ENCODE data around the gene HSDL2.

HSDL2 gene

DNA sequence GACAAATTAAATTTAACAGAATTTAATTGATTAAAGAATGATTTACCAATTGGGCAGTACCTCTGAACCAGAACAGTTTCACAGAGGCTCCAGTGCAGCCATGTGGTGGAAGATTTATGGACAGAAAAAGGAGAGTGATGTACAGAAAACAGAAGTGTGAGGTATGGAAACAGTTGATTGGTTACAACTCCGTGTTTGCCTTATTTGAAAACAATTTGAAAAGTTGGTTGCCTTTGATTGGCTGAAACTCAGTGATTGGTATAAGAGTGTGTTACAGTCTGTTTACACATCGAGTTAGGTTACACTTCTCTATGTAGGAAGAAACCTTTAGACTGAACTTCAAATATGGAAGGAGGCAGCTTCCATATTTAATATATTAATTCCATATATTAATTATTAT is 136.9 kb downstream of the HSDL2 start:
- Histone ChIP-seq H4K8ac (ENCODE audit: low read length) (no peak overlapping the region), H3K9ac (ENCODE audit: low read length) (no peak overlapping the region), H3K4me3 (ENCODE audit: insufficient read depth in 1 of 2, low read depth in 1 of 2, low read length in 2 of 2) (no peak overlapping the region), H2BK12ac (ENCODE audit: low read length in 2 of 2) (no peak overlapping the region), H3K27me3 (ENCODE audit: control insufficient read depth in 1 of 2, insufficient read depth in 1 of 2, low read length in 2 of 2) (no peaks in the 10 kb centered on the region), H2AK5ac (ENCODE audit: low read length, severe bottlenecking) (no peak overlapping the region), H3K4ac (ENCODE audit: low read depth in 1 of 2, low read length in 2 of 2) (no peak overlapping the region), H3K4me2 (ENCODE audit: low read length, poor library complexity, severe bottlenecking) (no peak overlapping the region), H3K23ac (ENCODE audit: low read length in 2 of 2) (no peak overlapping the region), H3K27ac (ENCODE audit: low read length, poor library complexity, severe bottlenecking) (no peak overlapping the region), H3K79me1 (replicated peaks; ENCODE audit: low read length, poor library complexity, severe bottlenecking) (peaks cover 2% of the 10 kb centered on the region), H3K18ac (ENCODE audit: low read depth in 1 of 2, low read length in 2 of 2) (no peak overlapping the region), H3K9me3 (ENCODE audit: control insufficient read depth, low read length) (no peaks in the 10 kb centered on the region), H3K36me3 (ENCODE audit: control insufficient read depth in 1 of 2, insufficient read depth in 2 of 2, low read depth in 1 of 2, low read length in 2 of 2) (no peaks in the 10 kb centered on the region), H4K91ac (ENCODE audit: low read length) (no peak overlapping the region), H2AFZ (ENCODE audit: low read depth, low read length) (no peak overlapping the region), H2BK5ac (ENCODE audit: low read depth, low read length, poor library complexity, severe bottlenecking) (no peak overlapping the region), H2BK15ac (ENCODE audit: low read depth, poor library complexity, severe bottlenecking) (no peak overlapping the region), H3K4me1 (ENCODE audit: control insufficient read depth, insufficient read depth, low read depth, low read length) (no peaks in the 10 kb centered on the region), H3K14ac (ENCODE audit: low read length in 2 of 2) (no peak overlapping the region), H2BK120ac (ENCODE audit: low read depth, low read length) (no peak overlapping the region)
- DNase-seq, result no peak
- 86% methylated on average over 2 of the region's 2 CpGs for WGBS

GRCh38 chr9:112520069-112520468 is 140.2 kb downstream of the HSDL2 start:
- Histone ChIP-seq H3K4ac (ENCODE audit: low read depth in 1 of 2, low read length in 2 of 2) (no peak overlapping the region), H2BK12ac (ENCODE audit: low read length in 2 of 2) (no peak overlapping the region), H3K9me3 (ENCODE audit: control insufficient read depth, low read length) (no peaks in the 10 kb centered on the region), H4K8ac (ENCODE audit: low read length) (no peak overlapping the region), H2BK15ac (ENCODE audit: low read depth, poor library complexity, severe bottlenecking) (no peak overlapping the region), H3K9ac (ENCODE audit: low read length) (no peak overlapping the region), H3K27me3 (ENCODE audit: control insufficient read depth in 1 of 2, insufficient read depth in 1 of 2, low read length in 2 of 2) (no peaks in the 10 kb centered on the region), H3K14ac (ENCODE audit: low read length in 2 of 2) (no peak overlapping the region), H3K79me1 (replicated peaks; ENCODE audit: low read length, poor library complexity, severe bottlenecking) (peaks cover 12% of the 10 kb centered on the region), H3K23ac (ENCODE audit: low read length in 2 of 2) (no peak overlapping the region), H4K91ac (ENCODE audit: low read length) (no peak overlapping the region), H3K27ac (ENCODE audit: low read length, poor library complexity, severe bottlenecking) (no peak overlapping the region), H3K4me2 (ENCODE audit: low read length, poor library complexity, severe bottlenecking) (no peak overlapping the region), H3K4me1 (ENCODE audit: control insufficient read depth, insufficient read depth, low read depth, low read length) (no peaks in the 10 kb centered on the region), H2BK120ac (ENCODE audit: low read depth, low read length) (no peak overlapping the region), H3K4me3 (ENCODE audit: insufficient read depth in 1 of 2, low read depth in 1 of 2, low read length in 2 of 2) (no peak overlapping the region), H3K18ac (ENCODE audit: low read depth in 1 of 2, low read length in 2 of 2) (no peak overlapping the region), H2AFZ (ENCODE audit: low read depth, low read length) (no peak overlapping the region), H2BK5ac (ENCODE audit: low read depth, low read length, poor library complexity, severe bottlenecking) (no peak overlapping the region), H2AK5ac (ENCODE audit: low read length, severe bottlenecking) (no peak overlapping the region), H3K36me3 (ENCODE audit: control insufficient read depth in 1 of 2, insufficient read depth in 2 of 2, low read depth in 1 of 2, low read length in 2 of 2) (no peaks in the 10 kb centered on the region)
- no CpG with 5 or more reads among the region's 1 CpG for WGBS
- no peak for DNase-seq

DNA sequence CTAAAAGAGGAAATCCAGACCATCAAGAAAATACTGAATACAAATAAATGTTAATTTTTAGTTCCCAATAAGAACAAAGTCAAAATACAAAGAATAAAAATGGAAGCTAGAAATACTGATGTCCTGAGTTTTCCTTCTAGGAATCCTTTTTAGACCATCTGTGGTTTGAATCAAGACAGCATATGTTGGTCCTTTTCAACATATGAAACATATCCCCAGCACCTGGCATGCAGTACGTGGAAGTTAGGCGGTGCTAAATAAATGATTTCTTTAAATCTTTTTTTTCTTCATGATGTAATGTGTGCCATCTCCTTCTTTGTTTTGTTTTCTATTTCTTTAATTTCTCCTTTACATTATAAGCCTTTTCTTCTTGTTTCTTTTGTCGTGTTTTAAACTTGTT is 140.7 kb downstream of the HSDL2 start:
- H3K9ac ChIP-seq (ENCODE audit: low read length), result no peak overlapping the region
- H2BK120ac ChIP-seq (ENCODE audit: low read depth, low read length), result no peak overlapping the region
- no peak for DNase-seq
- H4K91ac ChIP-seq (ENCODE audit: low read length), result no peak overlapping the region
- H3K14ac ChIP-seq (ENCODE audit: low read length in 2 of 2), result no peak overlapping the region
- no peak overlapping the region for H2BK12ac ChIP-seq (ENCODE audit: low read length in 2 of 2)
- H2AK5ac ChIP-seq (ENCODE audit: low read length, severe bottlenecking), result no peak overlapping the region
- no peak overlapping the region for H3K27ac ChIP-seq (ENCODE audit: low read length, poor library complexity, severe bottlenecking)
- H4K8ac ChIP-seq (ENCODE audit: low read length), result no peak overlapping the region
- H3K79me1 ChIP-seq (replicated peaks; ENCODE audit: low read length, poor library complexity, severe bottlenecking), result peaks cover 12% of the 10 kb centered on the region
- H2BK15ac ChIP-seq (ENCODE audit: low read depth, poor library complexity, severe bottlenecking), result no peak overlapping the region
- H3K4ac ChIP-seq (ENCODE audit: low read depth in 1 of 2, low read length in 2 of 2), result no peak overlapping the region
- H3K23ac ChIP-seq (ENCODE audit: low read length in 2 of 2), result no peak overlapping the region
- no peak overlapping the region for H3K4me3 ChIP-seq (ENCODE audit: insufficient read depth in 1 of 2, low read depth in 1 of 2, low read length in 2 of 2)
- H3K9me3 ChIP-seq (ENCODE audit: control insufficient read depth, low read length), result no peaks in the 10 kb centered on the region
- no peak overlapping the region for H2AFZ ChIP-seq (ENCODE audit: low read depth, low read length)
- WGBS, result no CpG with 5 or more reads among the region's 3 CpGs
- H3K4me1 ChIP-seq (ENCODE audit: control insufficient read depth, insufficient read depth, low read depth, low read length), result no peaks in the 10 kb centered on the region
- H2BK5ac ChIP-seq (ENCODE audit: low read depth, low read length, poor library complexity, severe bottlenecking), result no peak overlapping the region
- no peaks in the 10 kb centered on the region for H3K36me3 ChIP-seq (ENCODE audit: control insufficient read depth in 1 of 2, insufficient read depth in 2 of 2, low read depth in 1 of 2, low read length in 2 of 2)
- H3K27me3 ChIP-seq (ENCODE audit: control insufficient read depth in 1 of 2, insufficient read depth in 1 of 2, low read length in 2 of 2), result no peaks in the 10 kb centered on the region
- no peak overlapping the region for H3K18ac ChIP-seq (ENCODE audit: low read depth in 1 of 2, low read length in 2 of 2)
- H3K4me2 ChIP-seq (ENCODE audit: low read length, poor library complexity, severe bottlenecking), result no peak overlapping the region
